HAP-1 (cell line): ENCODE data around the gene RRAD.
"Not testable (repeated sequence)": the region's sequence is repeated elsewhere in the genome, so short reads cannot be mapped to it uniquely, and the experiment has no call there.

Source experiments
- DNase-seq, 2 experiments: peaks; one replicate each; pipeline ENCODE4 v3.0.0-alpha.2; 2016 to 2020; ENCODE audit warnings: low spot score in 2 of 2
- H3K27me3 ChIP-seq: fragments of 250-450 bp; sonication (Bioruptor Pico); 2 replicates; pipeline ENCODE4 v1.5.1; 2020; ENCODE audit warnings: low read depth, mild to moderate bottlenecking, moderate library complexity
- H3K36me3 ChIP-seq: fragments of 250-450 bp; sonication (Bioruptor Pico); replicated peaks from 2 replicates; pipeline ENCODE4 v1.5.1; 2020; ENCODE audit warnings: mild to moderate bottlenecking
- H3K4me1 ChIP-seq: fragments of 250-450 bp; sonication (Bioruptor Pico); 2 replicates; pipeline ENCODE4 v1.5.1; 2020; ENCODE audit warnings: mild to moderate bottlenecking
- H3K4me3 ChIP-seq: fragments of 250-450 bp; sonication (Bioruptor Pico); 2 replicates; pipeline ENCODE4 v1.5.1; 2020; ENCODE audit warnings: mild to moderate bottlenecking, moderate library complexity
- H3K9me3 ChIP-seq: fragments of 250-450 bp; sonication (Bioruptor Pico); 2 replicates; pipeline ENCODE4 v1.5.1; 2020; ENCODE audit warnings: mild to moderate bottlenecking, moderate library complexity
- in situ Hi-C: fragments of 300-500 bp; cut with MboI; formaldehyde crosslinking; loops from 3 replicates; pipeline ENCODE4 v1.14.3; 2020; ENCODE audit warnings: low sequenced_read_pairs, inconsistent platforms, mixed read lengths

The RRAD gene

GRCh38 chr16:66900721-66901441, 24.5 kb downstream of the RRAD start:
- Histone ChIP-seq H3K27me3 (no peaks in the 10 kb centered on the region), H3K36me3 (no peaks in the 10 kb centered on the region), H3K4me3 (no peak overlapping the region), H3K9me3 (no peaks in the 10 kb centered on the region), H3K4me1 (peaks cover 14% of the 10 kb centered on the region)
- DNase-seq: no peak
- in situ Hi-C loops: no loop called here

- H3K4me3 ChIP-seq: no peak overlapping the region
- H3K9me3 ChIP-seq: no peaks in the 10 kb centered on the region
- H3K27me3 ChIP-seq: no peaks in the 10 kb centered on the region
- peaks cover 7% of the 10 kb centered on the region for H3K4me1 ChIP-seq
- no peaks in the 10 kb centered on the region for H3K36me3 ChIP-seq
- in situ Hi-C loops: no loop called here
- DNase-seq: peak in 1 of 2 experiments; percentile 60
Observed at GRCh38 chr16:66899945-66900710, 25.2 kb downstream of the RRAD start.

DNA sequence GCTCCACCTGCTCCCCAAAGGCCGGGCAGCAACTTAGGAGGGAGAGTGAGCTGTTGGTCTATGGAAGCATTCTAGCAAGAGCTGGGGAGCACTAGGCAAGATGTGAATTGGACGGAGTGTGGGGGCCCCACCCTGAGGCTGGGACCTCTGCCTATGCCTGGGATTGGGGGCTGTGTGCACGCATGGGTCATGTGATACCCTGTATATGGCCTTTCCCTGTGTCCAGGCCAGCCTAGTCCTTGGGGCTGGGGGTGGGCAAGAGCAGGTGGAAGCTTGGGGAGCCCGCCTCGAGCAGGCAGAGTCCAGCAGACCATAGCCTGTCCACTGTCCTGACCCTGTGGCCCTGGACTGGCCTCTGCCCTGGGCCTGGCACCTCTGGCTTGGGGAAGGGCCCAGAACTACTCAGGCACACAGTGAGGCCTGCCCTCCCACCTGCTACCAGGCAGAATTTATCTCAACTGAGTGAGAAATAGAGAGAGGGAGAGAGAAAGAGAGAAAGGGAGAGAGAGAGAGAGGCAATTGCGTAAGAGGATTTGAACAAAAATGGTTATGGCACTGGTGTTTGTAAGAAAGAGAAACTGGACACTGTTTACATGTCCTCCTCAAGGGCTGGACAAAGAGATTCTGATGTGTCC, 25.9 kb downstream of the RRAD start:
- Histone ChIP-seq H3K36me3 (no peaks in the 10 kb centered on the region), H3K27me3 (no peaks in the 10 kb centered on the region), H3K4me3 (no peak overlapping the region), H3K4me1 (peaks cover 7% of the 10 kb centered on the region), H3K9me3 (no peaks in the 10 kb centered on the region)
- in situ Hi-C loops: no loop called here
- no peak for DNase-seq

GRCh38 chr16:66898933-66899309, 26.4 kb downstream of the RRAD start:
- DNase-seq: no peak
- Histone ChIP-seq H3K27me3 (no peaks in the 10 kb centered on the region), H3K36me3 (no peaks in the 10 kb centered on the region), H3K4me3 (no peak overlapping the region), H3K4me1 (peaks cover 7% of the 10 kb centered on the region), H3K9me3 (no peaks in the 10 kb centered on the region)
- in situ Hi-C loops: no loop called here

GRCh38 chr16:66898207-66898606, 27.1 kb downstream of the RRAD start:
- no peak overlapping the region for H3K4me3 ChIP-seq
- H3K27me3 ChIP-seq: no peaks in the 10 kb centered on the region
- H3K4me1 ChIP-seq: peaks cover 7% of the 10 kb centered on the region
- in situ Hi-C loops: no loop called here
- DNase-seq: no peak
- no peaks in the 10 kb centered on the region for H3K9me3 ChIP-seq
- H3K36me3 ChIP-seq: no peaks in the 10 kb centered on the region

- H3K36me3 ChIP-seq, H3K27me3 ChIP-seq, in situ Hi-C loops, H3K9me3 ChIP-seq, DNase-seq, H3K4me1 ChIP-seq, H3K4me3 ChIP-seq: not testable (repeated sequence)
Observed at GRCh38 chr16:66896682-66897081, 28.7 kb downstream of the RRAD start.

DNA sequence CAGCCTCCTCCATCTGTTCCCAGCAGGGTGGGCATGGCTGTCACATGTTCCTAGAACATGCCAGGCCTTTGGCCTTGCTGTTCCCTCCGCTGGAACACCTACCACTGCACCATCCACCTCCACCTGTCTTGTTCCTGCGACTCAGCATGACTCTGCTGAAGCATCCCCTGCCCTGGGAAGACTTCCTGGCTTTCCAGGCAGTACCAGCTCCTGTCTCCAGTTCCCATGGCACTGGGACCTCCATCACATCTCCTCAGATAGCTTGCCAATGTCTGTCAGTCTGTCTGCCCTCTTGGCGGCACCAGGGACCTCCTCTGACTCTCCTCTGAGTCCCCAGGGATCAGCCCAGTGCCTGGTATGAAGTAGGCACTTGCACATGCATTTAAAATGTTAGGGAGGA, 29.3 kb downstream of the RRAD start:
- Histone ChIP-seq H3K9me3 (no peaks in the 10 kb centered on the region), H3K27me3 (no peaks in the 10 kb centered on the region), H3K4me1 (peaks cover 7% of the 10 kb centered on the region), H3K4me3 (no peak overlapping the region), H3K36me3 (no peaks in the 10 kb centered on the region)
- in situ Hi-C loops: no loop called here
- DNase-seq: no peak

- DNase-seq: no peak
- in situ Hi-C loops: no loop called here
- Histone ChIP-seq H3K4me1 (peaks cover 7% of the 10 kb centered on the region), H3K4me3 (no peak overlapping the region), H3K36me3 (no peaks in the 10 kb centered on the region), H3K9me3 (no peaks in the 10 kb centered on the region), H3K27me3 (no peaks in the 10 kb centered on the region)
Observed at GRCh38 chr16:66895689-66895979, 29.7 kb downstream of the RRAD start.

DNA sequence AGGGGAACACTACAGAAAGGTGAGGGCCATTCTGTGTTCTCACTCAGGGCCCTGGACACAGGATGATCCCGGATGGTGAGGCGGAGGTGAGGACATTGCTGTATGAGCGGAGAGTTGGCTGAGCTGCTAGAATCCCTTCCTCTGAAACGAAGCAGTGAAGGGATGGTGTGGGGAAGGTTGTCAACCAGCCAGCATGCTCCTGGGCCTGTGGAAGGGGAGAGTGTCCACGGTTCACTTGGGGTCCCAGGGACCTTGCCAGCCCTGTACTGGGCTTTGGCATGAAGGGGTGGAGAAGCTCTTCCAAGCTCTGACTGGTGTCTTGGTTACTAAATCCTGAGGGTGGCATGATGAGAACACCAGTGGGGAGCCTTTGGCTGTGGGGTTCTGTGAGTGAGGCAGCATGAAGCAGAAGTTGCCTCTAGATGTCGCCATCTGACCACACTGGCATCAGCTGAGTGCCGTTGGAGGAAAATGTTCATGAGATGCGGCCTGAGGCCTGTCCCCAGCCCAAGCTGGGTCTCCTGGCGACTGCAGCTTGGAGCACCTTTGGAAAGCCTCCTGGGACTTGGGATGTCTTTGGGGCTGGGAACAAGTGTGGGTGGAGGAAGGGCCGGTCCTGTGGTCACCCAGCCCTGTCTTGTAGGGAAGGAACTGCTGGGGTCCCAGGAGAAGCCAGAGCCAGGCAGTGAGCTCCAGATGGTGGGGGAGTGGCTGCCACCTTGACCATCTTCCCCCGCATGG, 30.2 kb downstream of the RRAD start:
- in situ Hi-C loops: no loop called here
- Histone ChIP-seq H3K4me1 (peaks cover 7% of the 10 kb centered on the region), H3K4me3 (no peak overlapping the region), H3K36me3 (no peaks in the 10 kb centered on the region), H3K9me3 (no peaks in the 10 kb centered on the region), H3K27me3 (no peaks in the 10 kb centered on the region)
- DNase-seq: peak; percentile 56 to 74

- DNase-seq: no peak
- Histone ChIP-seq H3K4me3 (no peak overlapping the region), H3K36me3 (no peaks in the 10 kb centered on the region), H3K27me3 (no peaks in the 10 kb centered on the region), H3K9me3 (no peaks in the 10 kb centered on the region), H3K4me1 (peaks cover 7% of the 10 kb centered on the region; the same call in 1 of the 2 replicates)
- in situ Hi-C loops: no loop called here
Observed at GRCh38 chr16:66894055-66894454, 31.3 kb downstream of the RRAD start.

DNA sequence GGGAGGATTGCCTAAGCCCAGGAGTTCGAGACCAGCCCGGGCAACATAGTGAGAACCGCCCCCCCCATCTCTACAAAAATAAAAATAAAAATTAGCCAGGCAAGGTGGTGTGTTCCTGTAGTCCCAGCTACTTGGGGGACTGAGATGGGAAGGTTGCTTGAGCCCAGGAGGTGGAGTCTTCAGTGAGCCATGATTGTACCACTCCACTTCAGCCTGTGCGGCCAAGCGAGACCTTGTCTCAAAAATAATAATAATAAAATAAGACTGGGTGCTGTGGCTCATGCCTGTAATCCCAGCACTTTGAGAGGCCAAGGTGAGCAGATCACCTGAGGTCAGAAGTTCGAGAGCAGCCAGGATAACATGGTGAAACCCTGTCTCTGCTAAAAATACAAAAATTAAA, 33.5 kb downstream of the RRAD start:
- Histone ChIP-seq H3K36me3 (peaks cover 6% of the 10 kb centered on the region), H3K4me3 (no peak overlapping the region), H3K9me3 (no peaks in the 10 kb centered on the region), H3K4me1 (peaks cover 7% of the 10 kb centered on the region; the same call in 1 of the 2 replicates), H3K27me3 (no peaks in the 10 kb centered on the region)
- in situ Hi-C loops: no loop called here
- no peak for DNase-seq

GRCh38 chr16:66891360-66891759, 34.0 kb downstream of the RRAD start:
- no peak overlapping the region for H3K4me3 ChIP-seq
- DNase-seq: no peak
- no peaks in the 10 kb centered on the region for H3K27me3 ChIP-seq
- H3K4me1 ChIP-seq: peaks cover 2% of the 10 kb centered on the region; the same call in 1 of the 2 replicates
- in situ Hi-C loops: no loop called here
- peaks cover 10% of the 10 kb centered on the region for H3K36me3 ChIP-seq
- H3K9me3 ChIP-seq: no peaks in the 10 kb centered on the region

DNA sequence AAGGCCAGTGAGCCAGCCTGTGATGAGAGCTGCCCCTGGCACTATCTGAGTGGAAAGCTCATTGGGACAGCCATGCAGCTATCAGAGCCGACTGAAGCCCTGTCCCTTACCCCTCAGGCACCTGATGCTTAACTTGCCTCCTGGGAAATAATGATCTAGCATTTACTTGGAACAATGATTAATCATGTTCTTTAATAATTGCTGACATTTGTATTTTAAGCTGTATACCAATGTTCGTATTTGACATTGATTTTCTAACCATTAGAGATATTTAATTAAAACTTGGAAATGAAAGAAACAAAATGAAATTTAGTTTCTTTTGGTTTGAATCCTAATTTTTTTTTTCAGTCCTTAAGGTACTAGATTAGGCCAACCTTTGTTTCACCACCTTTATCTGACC, 34.5 kb downstream of the RRAD start:
- no peaks in the 10 kb centered on the region for H3K9me3 ChIP-seq
- DNase-seq: no peak
- H3K4me3 ChIP-seq: no peak overlapping the region
- no peaks in the 10 kb centered on the region for H3K4me1 ChIP-seq
- in situ Hi-C loops: no loop called here
- H3K27me3 ChIP-seq: no peaks in the 10 kb centered on the region
- H3K36me3 ChIP-seq: peaks cover 12% of the 10 kb centered on the region

GRCh38 chr16:66889622-66890021, 35.7 kb downstream of the RRAD start:
- H3K36me3 ChIP-seq: peaks cover 24% of the 10 kb centered on the region
- no peak for DNase-seq
- no peak overlapping the region for H3K4me3 ChIP-seq
- H3K4me1 ChIP-seq: no peaks in the 10 kb centered on the region
- in situ Hi-C loops: no loop called here
- no peaks in the 10 kb centered on the region for H3K27me3 ChIP-seq
- no peaks in the 10 kb centered on the region for H3K9me3 ChIP-seq
